H7 (cell line): Measurements from ENCODE around the gene C3orf33. TPM values are rescaled to one million over a fixed set of nuclear protein-coding genes. Genes with fewer than 3 reads are reported as not detected.

ENCODE experiments used
- DNase-seq: peaks from one replicate; pipeline ENCODE4 v3.0.0; 2012
- H3K27me3 ChIP-seq: 2 replicates; pipeline ENCODE4 v1.6.0; 2011; ENCODE audit warnings: mild to moderate bottlenecking, low read length; ENCODE audit not compliant: control insufficient read depth, insufficient read depth
- H3K36me3 ChIP-seq: replicated peaks from 2 replicates; pipeline ENCODE4 v1.5.1; 2011; ENCODE audit warnings: low read length; ENCODE audit not compliant: control insufficient read depth, insufficient read depth
- H3K4me3 ChIP-seq: 2 replicates; pipeline ENCODE4 v1.5.1; 2011; ENCODE audit warnings: low read depth, mild to moderate bottlenecking, control low read depth, low read length, moderate library complexity; ENCODE audit not compliant: insufficient read depth
- total RNA-seq: library from RNA; depleted of rRNA; stranded (reverse); fragments of >200 nt; shearing (Covaris generic); gene quantifications from 2 replicates; pipeline ENCODE4 v1.2.3, GENCODE V29; 2014; rRNA removed

C3orf33 gene
- total RNA-seq, 1 experiment from 2014 or later = 1.9 TPM

DNA sequence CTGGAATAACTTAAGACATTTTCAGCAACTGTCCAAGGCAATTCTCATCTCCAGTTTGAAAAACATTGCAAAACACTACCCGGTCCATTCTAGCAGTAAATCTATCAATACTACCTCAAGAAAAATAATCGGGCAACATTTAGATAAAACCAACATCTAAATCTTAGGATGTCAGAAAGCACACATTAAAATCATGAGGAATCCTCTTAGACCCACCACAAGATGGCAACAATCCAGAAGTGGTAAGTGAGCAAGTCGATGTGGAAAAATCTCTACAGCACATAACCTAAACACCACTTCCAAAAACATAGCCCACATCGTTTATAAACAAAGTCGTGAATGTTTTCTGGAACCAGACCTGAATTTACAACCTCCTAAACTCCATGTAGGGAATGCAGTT, 66.9 kb downstream of the C3orf33 start:
- H3K36me3 ChIP-seq = no peaks in the 10 kb centered on the region
- DNase-seq = no peak
- H3K4me3 ChIP-seq = no peak overlapping the region
- H3K27me3 ChIP-seq = no peaks in the 10 kb centered on the region

GRCh38 chr3:155738580-155739076, 67.5 kb downstream of the C3orf33 start:
- DNase-seq = no peak
- no peaks in the 10 kb centered on the region for H3K36me3 ChIP-seq
- H3K27me3 ChIP-seq = no peaks in the 10 kb centered on the region
- H3K4me3 ChIP-seq = no peak overlapping the region

DNA sequence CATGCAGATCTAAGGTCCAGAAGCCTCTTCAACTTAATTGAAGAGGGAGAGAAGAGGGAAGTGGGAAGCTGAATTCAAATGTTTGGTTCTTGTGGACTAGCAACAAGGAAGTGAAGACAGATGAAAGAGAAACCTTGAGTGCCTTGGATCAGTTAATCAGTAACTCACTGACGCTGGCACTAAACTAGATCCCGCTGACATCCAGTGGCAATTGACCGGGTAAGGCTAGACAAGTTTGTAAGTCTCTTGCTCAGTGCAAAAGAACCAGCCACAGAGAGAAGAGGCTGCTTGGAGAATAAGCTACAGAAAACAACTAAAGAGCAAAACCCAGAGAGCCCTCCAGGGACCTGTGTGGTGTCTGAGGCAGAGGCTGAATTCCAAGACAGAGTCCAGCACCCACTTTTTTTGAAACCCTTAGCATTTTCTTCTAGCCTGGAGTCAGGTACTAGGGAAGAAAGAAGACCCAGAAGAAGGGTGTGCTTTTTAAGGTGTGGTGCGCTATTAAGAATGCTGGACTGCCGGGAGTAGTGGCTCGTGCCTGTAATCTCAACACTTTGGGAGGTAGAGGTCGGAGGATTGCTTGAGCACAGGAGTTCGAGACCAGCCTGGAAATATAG, 68.1 kb downstream of the C3orf33 start:
- Histone ChIP-seq H3K4me3 (no peak overlapping the region), H3K36me3 (no peaks in the 10 kb centered on the region), H3K27me3 (no peaks in the 10 kb centered on the region)
- peak; percentile 29 for DNase-seq

GRCh38 chr3:155736381-155736780, 69.7 kb downstream of the C3orf33 start:
- Histone ChIP-seq H3K27me3 (no peaks in the 10 kb centered on the region), H3K36me3 (no peaks in the 10 kb centered on the region), H3K4me3 (no peak overlapping the region)
- DNase-seq = no peak

- H3K4me3 ChIP-seq = no peak overlapping the region
- H3K27me3 ChIP-seq = no peaks in the 10 kb centered on the region
- no peaks in the 10 kb centered on the region for H3K36me3 ChIP-seq
- DNase-seq = no peak
Measured at GRCh38 chr3:155730843-155731242, 75.2 kb downstream of the C3orf33 start.

DNA sequence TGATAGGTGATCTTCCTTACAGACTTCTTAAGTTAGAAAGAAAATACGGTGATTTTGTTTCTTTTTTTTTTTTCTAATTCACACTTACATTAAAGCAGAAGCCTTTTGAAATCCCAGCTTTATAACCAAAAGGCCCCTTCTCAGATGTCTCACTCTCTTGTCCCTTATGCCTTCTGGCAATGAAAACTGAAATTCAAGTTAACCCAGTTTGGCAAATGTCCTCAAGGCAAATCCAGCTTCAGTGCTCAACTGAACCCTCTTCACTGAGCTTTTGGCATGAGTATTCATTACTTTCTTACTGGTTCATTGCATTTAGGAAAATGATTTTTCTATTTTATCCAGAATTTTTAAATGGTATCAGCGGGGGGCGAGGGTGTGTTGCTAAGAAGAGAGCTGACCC, 78.2 kb downstream of the C3orf33 start:
- no peaks in the 10 kb centered on the region for H3K36me3 ChIP-seq
- no peak overlapping the region for H3K4me3 ChIP-seq
- H3K27me3 ChIP-seq = no peaks in the 10 kb centered on the region
- no peak for DNase-seq

- Histone ChIP-seq H3K27me3 (no peaks in the 10 kb centered on the region), H3K4me3 (no peak overlapping the region), H3K36me3 (no peaks in the 10 kb centered on the region)
- peak; percentile 54 for DNase-seq
Measured at GRCh38 chr3:155714295-155714718, 91.8 kb downstream of the C3orf33 start.

Other genes with a start within 250 kb of the C3orf33 start
- gene PLCH1, start 61.2 kb downstream of the C3orf33 start, total RNA-seq = 5.2 and 6.3 TPM in 2 replicates
- 22.9 and 24.7 TPM in 2 replicates for gene SLC33A1, start 48.1 kb upstream of the C3orf33 start, total RNA-seq
- gene GMPS, start 64.4 kb upstream of the C3orf33 start, total RNA-seq = 86.5 and 116 TPM in 2 replicates